B cell (primary cell): ENCODE data around the gene MOB2.

ENCODE experiments used
- EZH2 ChIP-seq: IDR thresholded peaks from 2 replicates; pipeline ENCODE4 v1.6.1; 2012; ENCODE audit warnings: borderline replicate concordance, low read depth, mild to moderate bottlenecking, moderate library complexity, low read length; ENCODE audit not compliant: insufficient read depth, poor library complexity, severe bottlenecking
- TF ChIP-seq, protein P1 (sequence below): fragments of 200-600 bp; IDR thresholded peaks from one replicate; pipeline ENCODE4 v1.8.0; 2022; ENCODE audit warnings: antibody characterized with exemption, mild to moderate bottlenecking

DNA sequence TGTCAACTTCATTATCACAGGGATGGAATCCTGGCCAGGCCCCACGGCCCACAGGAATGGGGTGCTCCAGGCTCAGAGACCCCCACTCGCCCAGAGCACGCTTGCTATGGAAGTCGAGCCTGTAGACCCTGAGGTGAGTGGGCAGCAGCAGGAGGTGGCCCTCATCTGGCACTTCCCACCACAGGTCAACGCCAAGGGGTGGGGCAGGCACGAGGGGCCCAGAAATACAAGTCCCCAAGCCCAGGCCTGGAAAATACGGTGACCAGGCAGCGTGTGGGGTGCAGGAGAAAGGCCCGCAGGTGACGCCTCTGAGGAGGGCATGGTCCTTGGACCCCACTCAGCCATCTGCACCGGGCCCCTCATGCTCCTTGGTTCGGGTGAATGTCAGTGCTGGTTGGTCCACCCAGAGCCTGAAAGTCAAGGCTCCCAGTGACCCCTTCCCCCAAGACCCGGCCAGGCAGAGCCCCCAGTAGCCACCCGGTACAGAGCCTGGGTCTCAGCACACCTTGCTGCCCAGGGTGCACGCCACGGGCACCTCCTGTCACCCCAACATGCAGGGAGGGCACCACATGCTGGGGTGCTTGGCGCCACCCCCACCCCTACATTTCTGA is 2.4 kb downstream of the MOB2 start:
- TF ChIP-seq, protein P1, sequence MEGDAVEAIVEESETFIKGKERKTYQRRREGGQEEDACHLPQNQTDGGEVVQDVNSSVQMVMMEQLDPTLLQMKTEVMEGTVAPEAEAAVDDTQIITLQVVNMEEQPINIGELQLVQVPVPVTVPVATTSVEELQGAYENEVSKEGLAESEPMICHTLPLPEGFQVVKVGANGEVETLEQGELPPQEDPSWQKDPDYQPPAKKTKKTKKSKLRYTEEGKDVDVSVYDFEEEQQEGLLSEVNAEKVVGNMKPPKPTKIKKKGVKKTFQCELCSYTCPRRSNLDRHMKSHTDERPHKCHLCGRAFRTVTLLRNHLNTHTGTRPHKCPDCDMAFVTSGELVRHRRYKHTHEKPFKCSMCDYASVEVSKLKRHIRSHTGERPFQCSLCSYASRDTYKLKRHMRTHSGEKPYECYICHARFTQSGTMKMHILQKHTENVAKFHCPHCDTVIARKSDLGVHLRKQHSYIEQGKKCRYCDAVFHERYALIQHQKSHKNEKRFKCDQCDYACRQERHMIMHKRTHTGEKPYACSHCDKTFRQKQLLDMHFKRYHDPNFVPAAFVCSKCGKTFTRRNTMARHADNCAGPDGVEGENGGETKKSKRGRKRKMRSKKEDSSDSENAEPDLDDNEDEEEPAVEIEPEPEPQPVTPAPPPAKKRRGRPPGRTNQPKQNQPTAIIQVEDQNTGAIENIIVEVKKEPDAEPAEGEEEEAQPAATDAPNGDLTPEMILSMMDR = no peak
- TF ChIP-seq EZH2 = no peak
